B cell (primary cell): ENCODE data around the gene ZC3H18. TPM values are rescaled to one million over a fixed set of nuclear protein-coding genes. Genes with fewer than 3 reads are reported as not detected.

ENCODE experiments used
- ATAC-seq: fragments of 200-7000 bp; cut with Tn5 transposase; one replicate; pipeline ENCODE4 v1.10.0; 2021; ENCODE audit warnings: low read depth, mild to moderate bottlenecking, moderate number of reproducible peaks, moderate library complexity
- CTCF ChIA-PET: fragments of 350-600 bp; sonication (Branson Sonifier 250); formaldehyde crosslinking; loops from one replicate; lab custom pipeline; 2021; ENCODE audit warnings: antibody characterized with exemption, inconsistent platforms; lab: Charles Lee
- POLR2A ChIA-PET: fragments of 350-600 bp; sonication (Branson Sonifier 250); formaldehyde crosslinking; loops from one replicate; lab custom pipeline; 2021; ENCODE audit warnings: antibody characterized with exemption; lab: Charles Lee
- DNase-seq: peaks from one replicate; pipeline ENCODE4 v3.0.0; 2013
- H2AFZ ChIP-seq: 2 replicates; pipeline ENCODE4 v1.6.1; 2012; ENCODE audit warnings: mild to moderate bottlenecking, low read depth, low read length; ENCODE audit not compliant: insufficient read depth, poor library complexity, severe bottlenecking
- H3K27ac ChIP-seq, 2 donors: 1 replicate in 1 of 2; 2 replicates in 1 of 2; pipeline ENCODE4 v1.5.1; 2012 to 2013; ENCODE audit warnings: low read length in 2 of 2, mild to moderate bottlenecking in 2 of 2, moderate library complexity in 1 of 2
- H3K27me3 ChIP-seq, 4 experiments: fragments of 200-600 bp in 1 of 4; sonication (generic) in 1 of 4; replicated peaks in 1 of 4; 1 replicate in 2 of 4; 2 replicates in 2 of 4; pipeline versions ENCODE4 v1.6.1 to v1.7.0; 2013 to 2016; ENCODE audit warnings: low read length in 3 of 4, mild to moderate bottlenecking in 2 of 4, mixed read lengths in 1 of 4, moderate library complexity in 1 of 4; ENCODE audit not compliant: insufficient read depth in 4 of 4, control insufficient read depth in 3 of 4; ENCODE audit errors: control extremely low read depth in 1 of 4
- H3K36me3 ChIP-seq, 2 experiments: replicated peaks in 1 of 2; 1 replicate in 1 of 2; 2 replicates in 1 of 2; pipeline versions ENCODE4 v1.6.1 to v1.7.1; 2013; ENCODE audit warnings: low read length in 1 of 2; ENCODE audit not compliant: insufficient read depth in 2 of 2, control insufficient read depth in 1 of 2; ENCODE audit errors: control extremely low read depth in 1 of 2, extremely low read depth in 1 of 2
- H3K4me1 ChIP-seq, 2 donors: fragments of 200-600 bp in 1 of 2; sonication (generic) in 1 of 2; 1 replicate in 1 of 2; 2 replicates in 1 of 2; pipeline versions ENCODE4 v1.5.1 to v1.6.1; 2013 to 2017; ENCODE audit warnings: low read length in 2 of 2; ENCODE audit not compliant: control insufficient read depth in 2 of 2, insufficient read depth in 2 of 2
- H3K4me2 ChIP-seq: replicated peaks from 2 replicates; pipeline ENCODE3; 2012; ENCODE audit warnings: mild to moderate bottlenecking, low read depth, low read length; ENCODE audit not compliant: poor library complexity, severe bottlenecking
- H3K4me3 ChIP-seq, 5 experiments: fragments of 200-600 bp in 1 of 5; sonication (generic) in 1 of 5; 1 replicate in 3 of 5; 2 replicates in 2 of 5; pipeline versions ENCODE4 v1.5.1 to v1.7.0; 2011 to 2016; ENCODE audit warnings: low read length in 4 of 5, mild to moderate bottlenecking in 4 of 5, low read depth in 2 of 5, control low read depth in 1 of 5, moderate library complexity in 1 of 5; ENCODE audit not compliant: insufficient read depth in 1 of 5; ENCODE audit errors: control extremely low read depth in 1 of 5, extremely low read depth in 1 of 5
- H3K79me2 ChIP-seq: fragments of 200-600 bp; sonication (generic); one replicate; pipeline ENCODE4 v1.6.0; 2016; ENCODE audit warnings: low read length; ENCODE audit not compliant: control insufficient read depth, insufficient read depth
- H3K9ac ChIP-seq: fragments of 200-600 bp; sonication (generic); 2 replicates; pipeline ENCODE4 v1.6.1; 2017; ENCODE audit warnings: mild to moderate bottlenecking, low read length, moderate library complexity
- H3K9me3 ChIP-seq, 3 donors: one replicate each; pipeline versions ENCODE4 v1.6.1 to v1.7.1; 2013; ENCODE audit warnings: low read length in 2 of 3; ENCODE audit not compliant: control insufficient read depth in 2 of 3, insufficient read depth in 1 of 3; ENCODE audit errors: control extremely low read depth in 1 of 3
- H4K20me1 ChIP-seq: 2 replicates; pipeline ENCODE4 v1.6.0; 2012; ENCODE audit warnings: mild to moderate bottlenecking, low read length; ENCODE audit not compliant: insufficient read depth, control insufficient read depth, poor library complexity, severe bottlenecking
- H3K27ac Mint-ChIP-seq: one replicate; pipeline ENCODE4 v1.8.0; 2021; ENCODE audit warnings: mixed read lengths
- H3K27me3 Mint-ChIP-seq: one replicate; pipeline ENCODE4 v1.8.0; 2021; ENCODE audit warnings: mixed read lengths
- H3K4me1 Mint-ChIP-seq: one replicate; pipeline ENCODE4 v1.8.0; 2021; ENCODE audit warnings: mixed read lengths
- H3K4me3 Mint-ChIP-seq: one replicate; pipeline ENCODE4 v1.8.0; 2021; ENCODE audit warnings: mixed read lengths
- H3K9me3 Mint-ChIP-seq: one replicate; pipeline ENCODE4 v1.8.0; 2022; ENCODE audit warnings: mixed read lengths; ENCODE audit not compliant: insufficient read depth
- CTCF ChIP-seq: fragments of 200-600 bp; IDR thresholded peaks from one replicate; pipeline ENCODE4 v1.8.0; 2022; ENCODE audit warnings: antibody characterized with exemption, mild to moderate bottlenecking
- EZH2 ChIP-seq: IDR thresholded peaks from 2 replicates; pipeline ENCODE4 v1.6.1; 2012; ENCODE audit warnings: borderline replicate concordance, low read depth, mild to moderate bottlenecking, moderate library complexity, low read length; ENCODE audit not compliant: insufficient read depth, poor library complexity, severe bottlenecking
- WGBS: methylation state at CpG from one replicate; pipeline ENCODE4 v1.1.5; 2013; ENCODE audit warnings: missing lambda C conversion rate; ENCODE audit not compliant: insufficient coverage; 5-methylcytosine and 5-hydroxymethylcytosine counted together
- intact Hi-C: fragments of 100-400 bp; cut with micrococcal nuclease; formaldehyde crosslinking; loops from one replicate; pipeline ENCODE4 v1.10.0; 2022
- polyA plus RNA-seq: library from polyadenylated mRNA; depleted of rRNA; stranded (reverse); fragments of >200 nt; gene quantifications from 2 replicates; pipeline ENCODE4 v1.2.3, GENCODE V29; 2012
- total RNA-seq, 2 donors: library from RNA; stranded (reverse); fragments of 120-200 nt in 1 of 2; gene quantifications; 1 replicate in 1 of 2; 2 replicates in 1 of 2; pipeline versions ENCODE4 v1.2.3 to v1.2.4, GENCODE V29; 2013 to 2022

ZC3H18 gene
- total and polyA plus RNA-seq, 2 donors (not counting 1 experiment from before 2014, with no cell fraction given) = 40.4 to 74.2 TPM

GRCh38 chr16:88653101-88653500, 82.9 kb downstream of the ZC3H18 start:
- Histone ChIP-seq H3K36me3 (peaks cover 0 to 28% of the 10 kb centered on the region in 2 experiments), H3K79me2 (peaks cover 54% of the 10 kb centered on the region), H3K4me2 (no peak overlapping the region), H3K4me1 (peaks cover 29 to 42% of the 10 kb centered on the region in 2 donors), H3K9me3 (no peaks in the 10 kb centered on the region), H2AFZ (no peak overlapping the region), H3K4me3 (no peak overlapping the region), H4K20me1 (peaks cover 32% of the 10 kb centered on the region), H3K27me3 (no peaks in the 10 kb centered on the region), H3K9ac (no peak overlapping the region), H3K27ac (peak overlapping the region; percentile 98 to 99)
- Mint-ChIP-seq H3K27ac (peak overlapping the region; percentile 63), H3K4me3 (no peak overlapping the region), H3K27me3 (no peaks in the 10 kb centered on the region), H3K9me3 (no peaks in the 10 kb centered on the region), H3K4me1 (peaks cover 28% of the 10 kb centered on the region)
- intact Hi-C loops = no loop called here
- WGBS = 95% methylated on average over 13 of the region's 13 CpGs
- POLR2A ChIA-PET = interaction anchor here (2.0 kb wide), 1 partner anchor 10 kb away, joined by 6 read pairs; the partner anchor contains the start of gene MVD
- DNase-seq = no peak
- CTCF ChIA-PET = interaction anchor here (0.7 to 1.0 kb wide), 2 partner anchors 11 to 18 kb away, joined by 3 read pairs; no protein-coding TSS in a partner anchor
- TF ChIP-seq CTCF (no peak), EZH2 (no peak)
- ATAC-seq = no peak

- CTCF ChIA-PET = interaction anchor here (1.0 kb wide), 1 partner anchor 11 kb away, joined by 3 read pairs; no protein-coding TSS in a partner anchor
- 89% methylated on average over 29 of the region's 32 CpGs for WGBS
- Histone ChIP-seq H3K9ac (no peak overlapping the region), H3K27ac (no peak overlapping the region), H3K4me3 (no peak overlapping the region), H4K20me1 (peaks cover 25% of the 10 kb centered on the region), H3K36me3 (peaks cover 0 to 24% of the 10 kb centered on the region in 2 experiments), H3K9me3 (no peaks in the 10 kb centered on the region), H3K79me2 (peaks cover 54% of the 10 kb centered on the region), H3K4me1 (peaks cover 22 to 35% of the 10 kb centered on the region in 2 donors), H3K27me3 (no peaks in the 10 kb centered on the region), H3K4me2 (no peak overlapping the region), H2AFZ (no peak overlapping the region)
- Mint-ChIP-seq H3K27me3 (no peaks in the 10 kb centered on the region), H3K27ac (peak overlapping the region; percentile 53), H3K4me1 (peaks cover 24% of the 10 kb centered on the region), H3K9me3 (no peaks in the 10 kb centered on the region), H3K4me3 (no peak overlapping the region)
- intact Hi-C loops = no loop called here
- TF ChIP-seq CTCF = no peak
- TF ChIP-seq EZH2 = no peak
- ATAC-seq (no peak), DNase-seq (no peak)
- POLR2A ChIA-PET = interaction anchor here (2.0 kb wide), 1 partner anchor 9 kb away, joined by 6 read pairs; the partner anchor contains the start of gene MVD
These were observed 83.6 kb downstream of the ZC3H18 start for GRCh38 chr16:88653596-88654362.
